ENCODE data around the gene LRIG1.

Gene LRIG1

GRCh38 chr3:66504850-66505641, 4.2 kb upstream of the LRIG1 start:
- no peak for DNase-seq

GRCh38 chr3:66502981-66503380, 2.2 kb upstream of the LRIG1 start:
- DNase-seq = no peak

- DNase-seq = no peak
These were observed 1.5 kb upstream of the LRIG1 start for GRCh38 chr3:66502245-66502874.

GRCh38 chr3:66501483-66502244, 842 bp upstream of the LRIG1 start:
- DNase-seq = no peak

GRCh38 chr3:66499881-66500575, 794 bp downstream of the LRIG1 start:
- peak in 1 of 2 donors; percentile 17 for DNase-seq

- DNase-seq = no peak
These were observed 1.9 kb downstream of the LRIG1 start for GRCh38 chr3:66498687-66499621.

- no peak for DNase-seq
These were observed 2.7 kb downstream of the LRIG1 start for GRCh38 chr3:66497985-66498671.

- no peak for DNase-seq
These were observed 3.4 kb downstream of the LRIG1 start for GRCh38 chr3:66497288-66497984.

- DNase-seq = no peak
These were observed 4.1 kb downstream of the LRIG1 start for GRCh38 chr3:66496746-66497145.

GRCh38 chr3:66496301-66496700, 4.5 kb downstream of the LRIG1 start:
- no peak for DNase-seq

GRCh38 chr3:66495668-66496045, 5.2 kb downstream of the LRIG1 start:
- DNase-seq = no peak

GRCh38 chr3:66494959-66495667, 5.7 kb downstream of the LRIG1 start:
- DNase-seq = no peak

GRCh38 chr3:66493458-66494099, 7.2 kb downstream of the LRIG1 start:
- no peak for DNase-seq

GRCh38 chr3:66492672-66493071, 8.2 kb downstream of the LRIG1 start:
- DNase-seq = no peak

- DNase-seq = no peak
These were observed 8.8 kb downstream of the LRIG1 start for GRCh38 chr3:66492071-66492470.

- DNase-seq = no peak
These were observed 9.8 kb downstream of the LRIG1 start for GRCh38 chr3:66490984-66491383.

- DNase-seq = no peak
These were observed 10.6 kb downstream of the LRIG1 start for GRCh38 chr3:66490214-66490613.

GRCh38 chr3:66489581-66489980, 11.2 kb downstream of the LRIG1 start:
- no peak for DNase-seq

GRCh38 chr3:66489115-66489514, 11.7 kb downstream of the LRIG1 start:
- no peak for DNase-seq

- DNase-seq = no peak
These were observed 12.3 kb downstream of the LRIG1 start for GRCh38 chr3:66488492-66488891.
